SW 1271 (cell line): Measurements from ENCODE around the gene PTPRN2.

Experiments
- DNase-seq, 2 experiments: peaks; one replicate each; lab custom pipeline; 2025; lab: John Stamatoyannopoulos, UW

PTPRN2 gene

GRCh38 chr7:157618823-157619606, 968.6 kb downstream of the PTPRN2 start:
- no peak for DNase-seq

GRCh38 chr7:157618091-157618726, 969.4 kb downstream of the PTPRN2 start:
- no peak for DNase-seq

GRCh38 chr7:157617401-157617800, 970.2 kb downstream of the PTPRN2 start:
- no peak for DNase-seq

GRCh38 chr7:157616931-157617330, 970.7 kb downstream of the PTPRN2 start:
- no peak for DNase-seq

GRCh38 chr7:157616426-157616825, 971.2 kb downstream of the PTPRN2 start:
- DNase-seq = no peak

- DNase-seq = no peak
Measured at GRCh38 chr7:157615852-157616251, 971.8 kb downstream of the PTPRN2 start.

- no peak for DNase-seq
Measured at GRCh38 chr7:157615101-157615817, 972.4 kb downstream of the PTPRN2 start.

- DNase-seq = no peak
Measured at GRCh38 chr7:157614457-157615020, 973.1 kb downstream of the PTPRN2 start.

GRCh38 chr7:157613575-157614322, 973.9 kb downstream of the PTPRN2 start:
- no peak for DNase-seq

- DNase-seq = no peak
Measured at GRCh38 chr7:157612664-157613561, 974.7 kb downstream of the PTPRN2 start.

GRCh38 chr7:157612009-157612663, 975.5 kb downstream of the PTPRN2 start:
- DNase-seq = no peak

- no peak for DNase-seq
Measured at GRCh38 chr7:157611341-157611740, 976.3 kb downstream of the PTPRN2 start.

GRCh38 chr7:157610671-157611295, 976.8 kb downstream of the PTPRN2 start:
- DNase-seq = no peak

GRCh38 chr7:157609932-157610640, 977.5 kb downstream of the PTPRN2 start:
- no peak for DNase-seq

GRCh38 chr7:157609516-157609915, 978.1 kb downstream of the PTPRN2 start:
- no peak for DNase-seq

GRCh38 chr7:157607218-157607617, 980.4 kb downstream of the PTPRN2 start:
- DNase-seq = no peak

- DNase-seq = no peak
Measured at GRCh38 chr7:157606140-157606539, 981.5 kb downstream of the PTPRN2 start.

GRCh38 chr7:157605638-157606037, 982.0 kb downstream of the PTPRN2 start:
- DNase-seq = no peak
